ENCODE data around the gene GAS2L3.
A peak's percentile ranks its signal among the peaks of the same experiment; 100 is the strongest.

GAS2L3 gene

GRCh38 chr12:100668945-100669536 lies 95.6 kb downstream of the GAS2L3 start:
- peak; percentile 75 for DNase-seq

- no peak for DNase-seq
Measured at GRCh38 chr12:100669922-100670321, 96.4 kb downstream of the GAS2L3 start.

GRCh38 chr12:100671396-100672074 lies 98.1 kb downstream of the GAS2L3 start:
- DNase-seq, result no peak

- no peak for DNase-seq
Measured at GRCh38 chr12:100672075-100672592, 98.7 kb downstream of the GAS2L3 start.

GRCh38 chr12:100674036-100674888 lies 100.8 kb downstream of the GAS2L3 start:
- DNase-seq, result no peak
